ENCODE measurements around the gene GAP43. TPM values are rescaled to one million over a fixed set of nuclear protein-coding genes. Genes with fewer than 3 reads are reported as not detected.

The GAP43 gene
- total RNA-seq, 3 donors from 2014 or later = not detected

DNA sequence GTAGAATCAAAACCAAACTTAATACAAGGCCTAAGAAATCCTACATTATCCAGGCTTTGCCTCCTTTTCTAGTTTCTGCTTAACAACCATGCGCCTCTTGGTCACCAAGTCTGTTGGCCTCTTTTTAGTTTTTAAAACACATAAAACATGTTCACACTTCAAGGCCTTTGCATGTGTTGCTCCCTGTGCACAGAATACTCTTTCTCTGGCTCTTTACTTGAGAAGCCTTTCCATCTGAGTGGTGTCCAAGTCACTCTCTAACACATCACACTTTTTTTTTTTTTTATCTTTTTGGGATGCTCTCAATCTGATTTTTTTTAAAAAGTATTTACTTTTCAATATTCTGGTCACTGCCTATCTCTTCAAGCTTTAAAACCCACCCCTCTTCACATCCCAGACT is 14.9 kb downstream of the GAP43 start:
- DNase-seq (no peak), ATAC-seq (no peak)
- Mint-ChIP-seq H3K4me3 (no peak overlapping the region), H3K27me3 (ENCODE audit: low read depth) (peaks cover 2% of the 10 kb centered on the region), H3K9me3 (no peaks in the 10 kb centered on the region), H3K36me3 (ENCODE audit: insufficient read depth) (no peaks in the 10 kb centered on the region), H3K4me1 (ENCODE audit: low read depth) (peaks cover 2% of the 10 kb centered on the region)

DNA sequence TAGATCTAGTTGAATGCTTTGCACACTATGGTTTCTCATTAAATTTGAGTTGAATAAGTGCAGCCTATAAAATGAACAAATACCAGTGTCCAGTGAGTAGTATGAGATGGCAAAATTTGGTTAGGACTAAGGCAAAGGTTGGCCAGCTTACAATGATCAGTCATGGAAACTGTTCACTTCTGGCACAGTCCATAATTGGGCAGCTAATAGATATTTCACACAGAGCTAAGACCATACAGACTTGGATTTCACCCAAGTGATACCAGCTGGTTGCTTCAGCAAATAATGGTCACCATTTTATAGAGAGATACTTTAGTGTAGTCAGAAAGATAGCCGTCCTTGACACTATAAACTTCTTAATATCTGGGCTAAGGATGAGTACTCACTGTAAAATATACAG is 15.7 kb downstream of the GAP43 start:
- peaks cover 4% of the 10 kb centered on the region for H3K27me3 Mint-ChIP-seq (ENCODE audit: low read depth)
- H3K36me3 Mint-ChIP-seq (ENCODE audit: insufficient read depth) = no peaks in the 10 kb centered on the region
- DNase-seq (no peak), ATAC-seq (no peak)
- H3K9me3 Mint-ChIP-seq = no peaks in the 10 kb centered on the region
- no peak overlapping the region for H3K4me3 Mint-ChIP-seq
- H3K4me1 Mint-ChIP-seq (ENCODE audit: low read depth) = peaks cover 2% of the 10 kb centered on the region

DNA sequence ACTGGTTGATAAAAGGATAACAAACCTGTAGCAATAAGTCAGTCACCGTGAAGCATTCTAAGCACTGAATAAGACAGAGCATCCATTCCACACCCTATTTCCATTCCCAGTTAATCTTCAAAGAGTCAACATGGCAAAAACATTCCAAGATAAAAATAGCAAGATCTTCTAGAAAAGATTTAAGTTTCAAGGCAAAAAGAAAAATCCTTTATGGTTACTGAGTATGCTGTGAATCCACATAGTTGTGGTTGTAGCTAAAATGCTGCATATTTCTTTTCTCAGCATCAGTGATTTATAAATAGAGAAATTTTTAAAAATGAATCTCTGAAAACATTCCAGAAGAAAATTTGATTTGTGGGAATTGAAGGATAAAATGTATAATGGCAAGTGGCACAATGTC is 21.1 kb downstream of the GAP43 start:
- no peak for DNase-seq

DNA sequence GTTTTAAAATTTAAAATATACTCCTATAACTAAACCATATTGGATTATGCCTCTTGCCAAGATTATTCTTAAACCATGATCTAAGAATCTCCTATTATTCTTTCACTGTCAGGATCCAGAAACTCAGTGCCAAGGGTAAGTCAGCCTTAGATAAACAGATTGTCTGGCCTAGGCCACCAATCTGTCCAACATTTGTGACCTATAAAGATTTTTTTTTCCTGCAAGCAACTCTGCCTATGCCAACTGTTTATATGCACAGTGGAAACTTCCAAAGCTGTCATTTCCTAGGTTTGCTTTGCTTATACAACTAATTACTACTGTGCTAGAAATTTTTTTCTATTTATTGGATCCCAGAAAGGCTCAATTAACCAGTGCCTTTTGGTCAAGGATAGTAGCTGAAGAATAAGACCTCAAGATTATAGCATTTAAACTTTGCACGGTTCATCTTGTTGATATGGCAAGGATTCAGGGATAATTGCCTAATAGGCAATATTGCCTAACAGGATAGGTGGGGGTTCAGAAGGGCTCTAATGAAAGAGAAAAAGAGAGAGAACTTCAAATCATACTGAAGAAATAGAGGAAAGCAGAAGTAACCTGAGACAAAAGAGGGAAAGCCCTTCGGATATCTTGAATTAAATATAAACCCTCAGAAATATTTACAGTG is 22.8 kb downstream of the GAP43 start:
- ATAC-seq (no peak), DNase-seq (no peak)
- Mint-ChIP-seq H3K36me3 (ENCODE audit: insufficient read depth) (no peaks in the 10 kb centered on the region), H3K9me3 (no peaks in the 10 kb centered on the region), H3K27me3 (ENCODE audit: low read depth) (peaks cover 22% of the 10 kb centered on the region), H3K4me3 (no peak overlapping the region), H3K4me1 (ENCODE audit: low read depth) (no peaks in the 10 kb centered on the region)

More for the DNA sequence above, 21.1 kb downstream of the GAP43 start:
- peaks cover 20% of the 10 kb centered on the region for H3K27me3 Mint-ChIP-seq (ENCODE audit: low read depth)
- no peak for ATAC-seq
- no peaks in the 10 kb centered on the region for H3K4me1 Mint-ChIP-seq (ENCODE audit: low read depth)
- H3K4me3 Mint-ChIP-seq = no peak overlapping the region
- H3K36me3 Mint-ChIP-seq (ENCODE audit: insufficient read depth) = no peaks in the 10 kb centered on the region
- H3K9me3 Mint-ChIP-seq = no peaks in the 10 kb centered on the region

DNA sequence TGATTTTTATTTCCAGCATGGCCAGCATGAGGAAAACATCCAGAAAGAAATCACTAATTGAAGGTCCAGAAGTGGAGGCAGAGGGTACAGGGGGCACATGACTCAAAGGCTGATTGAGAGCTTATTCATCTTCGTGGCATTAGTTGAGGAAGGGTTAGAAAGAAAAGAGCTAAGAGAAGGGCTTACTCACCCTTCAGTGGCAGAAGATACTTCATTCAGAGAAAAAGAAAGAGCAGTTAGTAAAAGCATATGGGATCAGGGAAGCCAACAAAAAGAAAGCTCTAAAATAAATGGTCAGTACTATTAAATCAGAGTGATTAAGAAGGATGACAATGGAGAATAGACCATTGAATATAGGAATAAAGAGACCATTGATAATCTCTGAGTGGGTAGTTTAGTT is 25.2 kb downstream of the GAP43 start:
- ATAC-seq (no peak), DNase-seq (no peak)
- Mint-ChIP-seq H3K4me1 (ENCODE audit: low read depth) (no peaks in the 10 kb centered on the region), H3K9me3 (no peaks in the 10 kb centered on the region), H3K27me3 (ENCODE audit: low read depth) (peaks cover 22% of the 10 kb centered on the region), H3K36me3 (ENCODE audit: insufficient read depth) (no peaks in the 10 kb centered on the region), H3K4me3 (no peak overlapping the region)

DNA sequence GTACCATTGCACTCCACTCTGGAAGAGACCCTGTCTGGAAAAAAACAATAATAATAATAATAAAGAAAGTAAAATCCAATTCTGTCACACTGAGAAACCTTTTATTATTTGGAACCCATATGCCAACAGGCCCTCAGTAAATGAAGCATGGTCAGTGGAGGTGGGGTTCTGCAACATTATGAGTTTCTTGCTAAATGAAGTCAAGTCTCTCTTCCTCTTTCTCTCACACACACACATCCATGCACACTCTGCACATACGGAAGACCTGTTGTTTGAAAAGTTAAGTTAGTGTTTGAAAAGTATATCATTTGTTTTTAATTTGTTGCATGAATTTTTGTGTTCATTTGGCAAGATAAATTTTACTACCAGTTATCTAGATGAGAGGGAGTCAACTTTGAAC is 27.8 kb downstream of the GAP43 start:
- Mint-ChIP-seq H3K36me3 (ENCODE audit: insufficient read depth) (no peaks in the 10 kb centered on the region), H3K27me3 (ENCODE audit: low read depth) (peaks cover 16% of the 10 kb centered on the region), H3K9me3 (no peaks in the 10 kb centered on the region), H3K4me3 (no peak overlapping the region), H3K4me1 (ENCODE audit: low read depth) (no peaks in the 10 kb centered on the region)
- ATAC-seq = no peak
- DNase-seq = no peak

DNA sequence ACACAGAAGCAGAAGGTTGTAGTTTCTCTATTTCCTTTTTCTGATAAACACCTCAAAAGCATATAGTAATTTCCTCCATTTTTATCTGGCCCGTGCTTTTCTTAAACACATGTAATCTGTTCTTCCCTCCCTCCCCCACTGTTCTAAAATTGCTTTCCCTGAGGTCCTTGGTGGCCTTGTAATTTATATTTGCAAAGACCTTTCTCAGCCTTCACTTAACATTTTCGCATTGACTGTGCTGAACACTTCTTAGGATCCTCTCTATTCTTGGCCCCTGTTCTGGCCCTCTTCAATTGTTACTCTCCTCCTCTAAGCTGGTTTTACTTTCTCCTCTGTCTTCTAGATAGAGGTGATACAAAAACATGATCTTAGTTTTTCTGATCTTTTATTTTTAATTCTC is 28.3 kb downstream of the GAP43 start:
- Mint-ChIP-seq H3K9me3 (no peaks in the 10 kb centered on the region), H3K27me3 (ENCODE audit: low read depth) (peaks cover 12% of the 10 kb centered on the region), H3K4me3 (no peak overlapping the region), H3K36me3 (ENCODE audit: insufficient read depth) (no peaks in the 10 kb centered on the region), H3K4me1 (ENCODE audit: low read depth) (no peaks in the 10 kb centered on the region)
- ATAC-seq (no peak), DNase-seq (no peak)

DNA sequence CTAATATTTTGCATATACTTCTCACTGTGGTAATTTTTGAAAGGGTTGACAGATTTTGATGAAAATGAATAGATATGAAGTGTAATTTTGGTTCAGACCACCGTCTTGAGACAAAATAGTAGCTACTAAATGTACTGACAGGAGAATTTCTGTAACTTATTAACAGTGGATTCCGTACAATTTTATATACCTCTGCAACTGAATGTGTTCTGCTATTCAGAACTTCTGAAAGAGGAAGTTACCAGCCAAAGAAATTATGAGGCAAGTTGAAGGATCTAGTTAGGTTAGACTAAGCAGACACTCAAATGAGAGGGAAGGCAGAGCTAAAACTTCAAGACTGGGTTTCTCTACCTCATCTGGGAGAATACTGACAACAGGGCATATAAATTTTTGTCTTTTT is 29.4 kb downstream of the GAP43 start:
- no peak overlapping the region for H3K4me3 Mint-ChIP-seq
- ATAC-seq (no peak), DNase-seq (no peak)
- H3K27me3 Mint-ChIP-seq (ENCODE audit: low read depth) = peaks cover 7% of the 10 kb centered on the region
- H3K9me3 Mint-ChIP-seq = no peaks in the 10 kb centered on the region
- peaks cover 8% of the 10 kb centered on the region for H3K4me1 Mint-ChIP-seq (ENCODE audit: low read depth)
- H3K36me3 Mint-ChIP-seq (ENCODE audit: insufficient read depth) = no peaks in the 10 kb centered on the region

DNA sequence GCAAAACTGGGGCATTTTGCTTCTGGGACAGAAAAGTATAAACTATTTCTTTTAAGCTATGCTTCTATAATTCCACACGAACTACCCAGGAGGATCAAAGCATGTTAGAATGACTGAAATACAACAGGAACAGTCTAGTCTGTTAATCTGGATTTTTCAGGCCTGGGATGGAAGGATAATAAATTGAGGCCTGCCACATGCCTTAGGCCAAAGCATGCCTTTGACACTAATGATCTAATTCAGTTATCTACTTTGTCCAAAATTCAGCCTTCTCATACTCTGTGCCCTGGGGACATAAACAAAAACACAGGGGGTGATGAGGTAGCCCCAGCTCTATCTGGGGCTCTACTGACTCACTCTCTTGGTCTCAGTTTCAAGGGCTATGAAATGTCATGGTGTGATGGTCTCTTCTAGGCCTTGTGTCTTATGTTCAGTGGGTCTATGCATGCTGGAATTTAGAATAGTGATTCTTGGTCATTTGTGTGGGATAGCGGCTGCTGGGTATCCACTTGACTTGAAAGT is 32.5 kb downstream of the GAP43 start:
- H3K4me3 Mint-ChIP-seq = no peak overlapping the region
- no peaks in the 10 kb centered on the region for H3K36me3 Mint-ChIP-seq (ENCODE audit: insufficient read depth)
- DNase-seq (no peak), ATAC-seq (no peak)
- peaks cover 2% of the 10 kb centered on the region for H3K27me3 Mint-ChIP-seq (ENCODE audit: low read depth)
- no peaks in the 10 kb centered on the region for H3K9me3 Mint-ChIP-seq
- H3K4me1 Mint-ChIP-seq (ENCODE audit: low read depth) = peaks cover 21% of the 10 kb centered on the region

DNA sequence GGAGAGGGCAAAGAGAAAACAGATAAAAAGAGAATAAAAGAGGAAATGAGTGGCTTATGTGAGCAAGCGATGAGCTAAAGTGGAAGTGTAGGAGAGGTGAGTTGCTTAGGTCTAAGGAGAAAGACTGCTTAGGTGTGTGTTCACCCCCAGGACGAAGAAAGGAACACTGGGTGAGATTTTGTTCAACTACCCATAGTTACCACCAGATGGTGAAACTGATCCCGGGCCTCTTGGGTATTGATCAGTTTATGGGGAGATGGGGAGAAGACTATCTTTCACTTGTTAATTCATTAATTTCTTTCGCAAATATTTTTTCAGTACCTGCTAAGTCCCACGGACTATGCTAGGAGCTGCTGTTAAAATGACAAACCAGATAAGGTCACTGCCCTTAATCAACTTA is 33.9 kb downstream of the GAP43 start:
- Mint-ChIP-seq H3K36me3 (ENCODE audit: insufficient read depth) (no peaks in the 10 kb centered on the region), H3K27me3 (ENCODE audit: low read depth) (peaks cover 2% of the 10 kb centered on the region), H3K4me3 (peak overlapping the region; percentile 54), H3K9me3 (no peaks in the 10 kb centered on the region), H3K4me1 (ENCODE audit: low read depth) (peaks cover 21% of the 10 kb centered on the region)
- DNase-seq = no peak
- no peak for ATAC-seq

DNA sequence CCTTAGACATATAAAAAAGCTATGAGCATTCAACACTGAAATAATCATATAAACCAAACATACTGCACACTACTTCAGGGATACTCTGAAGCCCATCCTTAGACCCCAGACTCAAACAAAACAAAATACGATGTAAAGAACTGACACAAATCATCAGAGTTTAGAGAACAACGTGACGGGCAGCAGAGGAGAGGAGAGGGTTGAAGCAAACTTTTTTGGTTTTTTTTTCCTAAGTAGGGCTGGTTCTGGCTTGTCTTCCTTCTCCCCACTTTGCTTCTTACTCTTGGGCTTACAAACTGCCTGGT is 34.7 kb downstream of the GAP43 start:
- DNase-seq (no peak), ATAC-seq (no peak)
- no peaks in the 10 kb centered on the region for H3K36me3 Mint-ChIP-seq (ENCODE audit: insufficient read depth)
- H3K4me3 Mint-ChIP-seq = peak overlapping the region; percentile 92
- H3K4me1 Mint-ChIP-seq (ENCODE audit: low read depth) = peaks cover 21% of the 10 kb centered on the region
- no peaks in the 10 kb centered on the region for H3K27me3 Mint-ChIP-seq (ENCODE audit: low read depth)
- H3K9me3 Mint-ChIP-seq = no peaks in the 10 kb centered on the region

DNA sequence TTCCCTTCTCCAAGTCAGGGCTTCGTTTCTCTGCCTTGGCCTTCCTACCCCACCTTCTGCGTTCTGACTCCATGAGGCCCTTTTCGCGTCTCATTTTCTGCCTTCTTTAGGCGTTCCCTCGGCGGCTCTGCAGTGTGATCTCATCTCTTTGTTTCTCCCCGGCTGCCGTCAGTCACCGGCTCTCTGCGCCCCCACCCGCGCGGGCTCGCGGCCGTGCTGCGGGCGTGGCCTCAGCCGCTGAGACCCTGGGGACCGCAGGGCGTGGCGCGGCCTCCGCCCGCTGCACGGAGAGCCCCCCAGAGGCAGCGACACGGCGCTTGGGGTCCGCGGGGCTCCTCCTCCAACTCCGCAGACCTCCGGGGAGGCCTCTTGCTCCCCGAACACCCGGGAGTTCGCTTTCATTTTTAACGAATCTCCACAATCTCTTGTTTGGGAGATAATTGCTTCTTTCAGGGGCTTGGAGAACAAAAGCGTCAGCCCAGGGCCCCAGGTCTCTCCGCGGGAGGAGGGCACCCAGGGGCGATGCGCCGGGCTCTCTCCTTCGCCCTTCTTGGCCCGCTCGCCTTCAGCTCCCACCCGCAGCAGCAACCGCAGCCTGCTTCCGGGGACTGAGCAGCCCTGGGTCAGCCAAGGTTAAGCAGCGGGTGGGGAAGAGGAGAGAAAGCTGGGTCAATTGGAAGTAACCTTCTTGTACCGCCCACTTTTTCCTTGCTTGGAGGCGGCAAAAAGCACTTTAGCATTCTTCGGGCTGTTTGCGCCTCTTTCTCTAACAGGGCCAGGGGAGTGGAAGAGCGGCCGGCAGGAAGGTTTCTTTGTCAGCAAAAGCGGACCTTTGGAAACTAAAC is 35.2 kb downstream of the GAP43 start:
- H3K9me3 Mint-ChIP-seq = no peaks in the 10 kb centered on the region
- H3K4me1 Mint-ChIP-seq (ENCODE audit: low read depth) = peaks cover 25% of the 10 kb centered on the region
- no peaks in the 10 kb centered on the region for H3K27me3 Mint-ChIP-seq (ENCODE audit: low read depth)
- peak overlapping the region; percentile 92 for H3K4me3 Mint-ChIP-seq
- ATAC-seq = peak; percentile 95 to 96
- peak; percentile 62 for DNase-seq
- no peaks in the 10 kb centered on the region for H3K36me3 Mint-ChIP-seq (ENCODE audit: insufficient read depth)

DNA sequence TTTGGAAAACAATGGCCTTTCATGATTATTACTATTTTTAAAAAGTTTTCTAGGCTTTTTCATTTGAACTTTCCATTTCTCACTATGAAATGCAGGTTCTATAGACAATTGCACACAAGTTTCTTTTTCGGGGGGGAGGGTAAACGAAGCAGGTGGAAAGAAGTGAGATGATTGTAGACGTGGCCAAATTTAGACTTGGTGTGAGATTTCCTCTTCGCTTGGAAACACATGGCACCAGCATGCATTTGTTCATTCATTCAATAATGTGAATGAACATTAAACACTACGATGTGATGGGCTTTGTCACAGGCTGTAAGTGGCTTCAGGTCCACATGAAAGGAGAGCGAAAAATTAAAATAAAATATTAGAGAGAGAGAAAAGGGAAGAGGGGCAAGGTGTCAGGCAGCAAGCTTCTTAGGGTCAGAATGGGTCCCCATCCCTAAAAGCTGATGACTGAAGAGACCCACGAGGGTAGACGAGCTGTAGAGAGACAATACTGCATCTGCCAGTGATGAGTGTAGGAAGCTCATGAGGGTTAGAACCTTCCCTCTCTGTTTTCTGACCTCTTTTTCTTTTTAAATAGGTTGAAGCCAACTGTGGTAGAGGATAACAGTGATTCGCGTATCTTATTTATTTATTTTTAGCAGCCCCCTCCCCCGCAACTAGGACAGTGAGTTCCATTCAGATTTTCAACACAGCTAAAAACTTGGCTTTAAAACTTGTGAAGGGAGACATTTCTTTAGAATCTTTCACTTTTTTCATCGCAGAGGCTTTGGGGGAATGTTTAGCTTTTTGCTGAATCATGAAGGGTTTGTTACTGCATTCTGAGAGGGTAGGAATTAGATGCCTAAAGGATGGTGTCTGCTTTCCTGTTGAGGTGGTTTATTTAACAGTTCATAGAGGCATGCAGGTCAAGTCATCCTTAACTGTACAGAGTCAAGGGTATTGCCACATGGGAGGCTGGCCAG is 36.2 kb downstream of the GAP43 start:
- no peak for ATAC-seq
- H3K4me1 Mint-ChIP-seq (ENCODE audit: low read depth) = peaks cover 25% of the 10 kb centered on the region
- DNase-seq = no peak
- peak overlapping the region; percentile 92 for H3K4me3 Mint-ChIP-seq
- H3K36me3 Mint-ChIP-seq (ENCODE audit: insufficient read depth) = no peaks in the 10 kb centered on the region
- H3K27me3 Mint-ChIP-seq (ENCODE audit: low read depth) = no peaks in the 10 kb centered on the region
- no peaks in the 10 kb centered on the region for H3K9me3 Mint-ChIP-seq

DNA sequence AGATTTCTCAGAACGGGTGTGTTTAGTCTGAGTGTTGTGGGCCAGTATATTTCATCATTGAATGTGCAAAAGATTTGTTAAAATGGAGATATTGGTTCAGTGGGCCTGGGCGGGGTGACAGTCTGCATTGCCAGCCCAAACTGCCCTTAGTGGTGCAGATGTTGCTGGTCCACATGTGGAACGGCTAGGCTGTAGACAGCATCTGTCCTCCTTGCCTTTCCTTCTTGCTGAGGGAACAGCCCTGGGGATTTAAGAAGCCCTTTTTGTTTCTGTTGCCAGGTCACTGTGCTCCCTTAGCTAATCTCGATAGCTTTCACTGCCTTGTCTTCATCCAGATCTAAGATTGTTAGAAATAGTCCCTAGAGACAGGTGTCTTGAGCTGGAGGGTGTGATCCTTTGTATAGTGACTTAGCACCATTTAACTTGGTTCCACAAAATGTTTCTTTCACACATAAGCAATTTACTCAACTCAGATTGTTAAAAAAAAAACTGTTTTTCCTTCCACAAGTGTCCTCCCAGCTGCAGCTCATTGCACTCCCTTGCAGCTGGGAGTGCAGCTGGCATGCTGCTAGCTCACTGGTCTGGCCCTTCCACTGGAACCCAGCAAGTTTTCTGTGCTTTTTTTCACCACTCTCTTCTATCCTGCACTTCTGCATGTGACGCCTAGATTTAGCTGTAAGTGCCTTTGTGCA is 37.5 kb downstream of the GAP43 start:
- Mint-ChIP-seq H3K27me3 (ENCODE audit: low read depth) (peaks cover 2% of the 10 kb centered on the region), H3K4me1 (ENCODE audit: low read depth) (peaks cover 25% of the 10 kb centered on the region), H3K36me3 (ENCODE audit: insufficient read depth) (no peaks in the 10 kb centered on the region), H3K4me3 (no peak overlapping the region), H3K9me3 (no peaks in the 10 kb centered on the region)
- ATAC-seq (no peak), DNase-seq (no peak)

Data from activated T-cell treated with anti-CD3 and anti-CD28 coated beads, Interleukin-2, amount 50 U/mL, for 4 hours (primary cell).